Activated naive CD4-positive, alpha-beta T cell (primary cell): ENCODE results near the gene DOK6.
"Not testable (repeated sequence)": the region's sequence is repeated elsewhere in the genome, so short reads cannot be mapped to it uniquely, and the experiment has no call there.

Experiments used
- DNase-seq, 4 experiments: peaks; one replicate each; lab custom pipeline; 2025; lab: John Stamatoyannopoulos, UW

DOK6 gene

DNA sequence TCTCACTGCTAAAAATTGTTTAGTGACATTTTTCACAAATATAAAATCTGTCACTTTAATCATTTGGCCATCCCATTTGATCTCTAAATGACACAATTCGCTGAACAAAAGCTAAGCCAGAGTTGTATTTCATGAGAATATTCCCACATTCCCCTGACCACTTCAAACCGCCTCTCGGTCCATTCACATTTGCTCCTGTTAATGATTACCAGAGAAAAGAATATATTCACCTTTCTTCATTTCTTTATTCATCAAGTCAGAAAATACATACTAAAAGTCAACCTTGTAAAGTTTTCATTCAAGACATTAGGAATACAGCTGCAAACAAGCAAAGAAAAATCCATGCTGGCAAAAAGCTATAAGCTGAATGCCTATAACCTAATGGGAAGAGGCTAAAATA lies 225.5 kb downstream of the DOK6 start:
- no peak for DNase-seq

DNA sequence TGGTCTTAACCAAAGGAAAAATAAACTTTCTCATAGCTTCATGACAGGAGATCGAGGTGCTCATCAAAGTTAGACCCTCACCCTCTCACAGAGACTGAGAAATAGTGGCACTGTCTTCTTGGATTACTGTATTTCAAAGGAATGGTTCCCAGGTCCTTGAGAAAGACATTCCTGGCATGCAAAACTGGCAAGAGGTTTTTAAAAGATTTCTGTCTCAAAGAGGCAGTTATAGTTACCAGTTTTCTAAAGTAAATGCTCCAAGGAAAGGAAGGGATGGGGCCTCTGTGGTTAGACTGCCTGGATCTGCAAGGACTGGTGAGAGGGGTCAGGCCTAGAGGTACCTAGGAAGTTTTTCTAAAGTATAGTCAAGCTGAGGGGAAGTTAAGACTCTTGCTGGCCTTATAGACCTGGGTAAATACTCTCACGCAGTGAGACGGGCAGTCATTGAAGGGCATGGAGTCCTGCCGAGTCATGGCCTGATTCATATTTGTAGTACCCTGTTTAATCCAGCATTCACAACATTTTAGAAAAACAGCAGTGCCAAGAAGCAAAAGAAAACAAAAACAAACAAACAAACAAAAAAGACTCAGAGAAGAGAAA lies 226.1 kb downstream of the DOK6 start:
- no peak for DNase-seq

DNA sequence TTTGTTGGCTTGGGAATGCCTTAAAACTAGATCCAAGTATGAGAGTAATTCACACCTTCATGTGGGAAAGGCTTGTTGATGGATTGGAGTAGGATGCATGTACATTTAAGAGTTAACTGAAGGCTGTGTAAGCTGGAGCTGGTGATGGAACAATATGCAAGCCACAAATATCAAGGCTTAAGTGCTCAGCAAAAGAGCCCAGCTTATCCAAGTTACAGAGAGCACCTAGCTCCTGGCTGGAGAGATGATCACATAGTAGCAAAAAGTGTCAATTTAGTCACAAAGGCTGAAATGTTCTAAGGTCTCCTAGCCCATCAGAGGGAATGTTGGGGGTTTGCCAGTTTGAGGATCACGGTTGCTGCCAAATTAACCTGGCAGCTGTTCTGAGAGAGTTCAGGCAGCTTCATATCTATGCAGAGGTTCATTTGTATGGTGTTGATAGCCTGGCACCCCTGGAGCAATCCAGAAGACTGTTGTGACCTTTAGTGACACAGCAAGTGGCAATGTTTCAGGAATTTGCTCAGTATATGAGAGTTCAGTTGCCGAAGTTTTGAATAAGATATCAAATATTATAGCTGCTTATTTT lies 228.2 kb downstream of the DOK6 start:
- no peak for DNase-seq

DNA sequence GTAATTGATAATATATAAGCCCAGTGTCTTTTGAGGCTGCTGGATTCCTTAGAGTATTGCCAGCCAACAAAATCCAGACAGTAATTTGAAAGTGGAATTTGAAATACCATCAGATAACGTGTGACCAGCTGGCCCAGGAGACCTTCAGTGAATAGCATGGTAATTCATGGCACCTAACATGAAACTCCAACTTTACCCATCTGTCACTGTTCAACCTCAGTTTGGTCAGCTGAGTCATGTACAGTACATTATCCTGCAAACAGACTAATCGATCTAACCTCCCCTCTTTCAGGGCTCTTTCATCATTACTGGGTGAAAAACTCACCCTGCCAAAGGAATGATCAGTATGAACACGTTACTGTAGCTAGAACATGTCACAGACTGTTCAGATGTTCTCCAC lies 230.6 kb downstream of the DOK6 start:
- DNase-seq = no peak

DNA sequence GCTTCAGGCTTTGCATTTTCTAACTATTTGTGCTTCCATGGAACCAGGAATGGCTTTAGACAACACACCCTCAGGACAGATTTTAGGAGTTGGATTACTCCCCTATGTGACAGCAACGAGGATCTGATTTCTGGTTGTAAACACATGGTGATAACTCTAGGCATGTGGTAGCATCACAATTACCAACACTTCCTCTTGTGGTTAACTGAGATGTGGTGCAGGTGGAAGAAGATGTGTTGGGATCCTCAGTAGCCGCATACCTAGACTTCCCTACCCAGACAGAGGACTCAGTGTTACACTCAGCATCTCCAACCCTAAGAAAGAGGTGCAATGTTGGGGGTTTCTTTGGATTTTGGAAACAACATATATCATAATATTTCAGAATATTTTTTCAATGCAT lies 234.8 kb downstream of the DOK6 start:
- DNase-seq = no peak

DNA sequence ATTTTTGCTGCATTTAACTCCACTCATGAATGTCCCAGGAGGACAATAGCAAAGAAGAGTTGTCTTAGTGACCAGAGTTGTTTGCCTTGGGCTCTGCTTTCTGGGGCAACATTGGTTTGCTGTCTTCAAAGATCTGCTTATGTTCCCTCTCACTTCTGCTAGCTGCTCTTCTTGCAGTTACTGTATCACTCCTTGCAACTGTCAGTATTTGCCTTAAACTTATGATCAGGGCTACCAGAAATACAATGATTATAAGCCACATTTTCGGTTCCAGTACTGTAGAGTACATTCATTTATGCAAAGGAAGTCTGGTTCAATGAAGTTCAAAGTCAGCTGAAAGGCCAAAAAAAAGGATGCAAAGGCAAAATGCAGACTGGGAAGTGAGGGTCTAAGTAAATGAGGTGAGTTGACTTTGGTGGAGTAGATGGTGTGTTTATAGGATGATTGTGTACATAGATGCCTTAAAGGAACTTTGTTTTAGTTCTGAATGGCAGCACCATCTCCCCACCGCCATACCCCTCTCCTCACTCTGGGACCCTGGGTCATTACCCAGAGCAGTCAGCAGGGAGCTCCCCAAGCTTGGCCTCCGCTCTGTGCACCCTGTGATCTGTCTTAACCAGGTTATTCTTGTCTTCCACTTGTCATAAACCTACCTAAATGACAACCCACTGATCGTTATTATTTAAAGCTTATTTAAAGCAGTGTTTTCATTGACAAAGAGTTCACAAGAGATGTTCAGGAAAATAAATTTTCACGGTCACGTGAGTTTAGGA lies 236.0 kb downstream of the DOK6 start:
- peak in 1 of 4 experiments; percentile 9 for DNase-seq

DNA sequence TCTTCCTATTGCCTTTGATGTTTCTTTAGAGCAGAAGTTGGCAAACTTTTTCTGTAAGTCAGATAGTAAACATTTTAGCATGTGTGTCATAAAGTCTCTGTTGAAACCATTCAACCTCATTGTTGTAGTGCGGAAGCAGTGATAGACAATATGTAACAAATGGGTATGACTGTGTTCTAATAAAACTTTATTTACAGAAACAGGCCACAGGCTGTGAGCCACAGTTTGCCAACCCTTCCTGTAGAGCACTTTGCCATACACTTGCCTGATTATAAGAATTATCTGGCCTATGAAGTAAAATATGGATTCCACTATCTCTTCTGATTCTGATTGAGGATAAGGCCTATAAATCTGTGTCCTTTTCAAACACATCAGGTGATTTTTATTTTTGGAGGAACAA lies 237.4 kb downstream of the DOK6 start:
- no peak for DNase-seq

DNA sequence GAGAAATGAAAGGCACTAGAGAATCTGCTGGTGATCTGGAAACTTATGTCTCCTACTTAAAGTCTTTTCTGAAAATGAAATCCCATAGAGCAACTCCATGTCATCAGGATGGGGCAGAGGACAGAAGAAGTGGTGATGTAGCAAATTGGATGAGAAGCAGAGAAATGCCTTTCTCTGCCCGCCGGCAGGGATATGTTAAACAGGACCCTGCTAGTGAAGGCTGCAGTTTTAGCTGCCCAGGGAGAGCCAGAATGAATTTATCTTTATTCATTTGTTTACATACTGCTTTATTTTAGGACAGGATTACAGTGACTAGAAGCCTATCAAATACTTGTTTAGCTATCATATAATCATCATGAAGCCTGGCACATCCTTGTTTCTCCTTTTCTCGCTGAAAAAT lies 247.0 kb downstream of the DOK6 start:
- DNase-seq = no peak

DNA sequence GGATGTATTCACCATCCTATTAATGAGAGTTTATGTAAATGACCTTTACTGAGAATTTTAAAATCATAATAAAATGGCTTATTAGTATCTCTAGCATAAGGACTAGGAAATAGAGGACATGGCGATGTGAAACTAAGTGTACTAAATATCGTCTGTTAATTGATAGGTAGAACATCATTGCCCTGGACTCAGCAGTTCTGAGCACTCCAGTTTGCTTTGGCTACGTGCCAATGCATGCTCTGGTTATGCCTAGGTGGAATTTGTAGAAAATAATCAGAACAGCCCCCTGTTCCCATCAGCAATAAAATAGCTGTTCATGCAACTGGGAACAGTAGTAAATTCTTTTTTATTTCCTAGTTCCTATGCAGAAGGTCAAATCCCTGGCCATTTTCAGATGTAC lies 247.8 kb downstream of the DOK6 start:
- no peak for DNase-seq

DNA sequence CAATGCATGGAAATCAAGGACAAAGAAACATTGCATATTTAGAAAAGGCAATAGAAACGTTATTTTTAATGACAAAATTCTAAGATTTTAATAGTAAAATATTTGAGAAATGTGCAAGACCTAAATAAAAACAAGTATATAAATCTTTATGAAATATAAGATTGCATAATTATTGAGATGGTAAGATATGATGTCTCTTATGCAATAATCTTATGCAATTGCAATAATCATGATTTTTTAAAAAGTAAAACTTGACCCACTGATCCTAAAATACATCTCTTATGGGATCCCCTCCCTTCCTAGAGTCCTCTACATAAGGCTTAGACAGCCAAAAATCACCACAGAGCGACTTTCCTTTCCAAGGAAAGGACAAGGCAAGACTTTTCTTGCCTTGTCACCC lies 249.0 kb downstream of the DOK6 start:
- DNase-seq = no peak

DNA sequence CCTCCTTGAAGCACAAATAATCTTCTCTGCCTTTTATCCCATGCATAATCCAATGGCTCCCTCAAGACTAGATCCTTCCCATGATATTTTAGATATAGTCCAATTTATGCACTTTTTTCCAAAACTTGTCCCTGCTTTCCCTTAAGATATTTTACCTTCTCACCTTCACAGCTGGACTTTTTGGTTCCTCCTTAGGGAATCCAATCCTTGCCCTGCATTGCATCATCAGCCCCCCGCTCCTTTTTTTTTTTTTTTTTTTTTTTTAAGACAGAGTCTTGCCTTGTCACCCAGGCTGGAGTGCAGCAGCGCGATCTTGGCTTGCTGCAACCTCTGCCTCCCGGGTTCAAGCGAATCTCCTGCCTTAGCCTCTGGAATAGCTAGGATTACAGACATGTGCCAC lies 250.6 kb downstream of the DOK6 start:
- DNase-seq = no peak

DNA sequence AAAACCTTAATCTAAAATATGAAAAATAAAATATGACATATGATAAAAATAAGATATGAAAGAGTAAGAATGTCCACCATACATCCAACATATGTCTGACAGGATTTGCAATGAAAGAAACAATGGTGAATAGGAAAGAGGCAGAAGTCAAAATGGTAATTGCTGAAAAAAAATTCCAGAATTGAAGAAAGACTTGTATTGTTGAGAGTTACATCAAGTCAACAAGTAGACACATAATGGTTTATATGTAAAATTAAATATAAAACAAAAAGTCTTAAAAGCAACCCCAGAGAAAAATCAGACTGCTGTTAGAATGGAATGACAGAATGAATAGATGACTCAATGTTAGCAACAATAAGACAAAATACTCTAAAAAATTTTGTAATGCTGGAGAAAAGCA lies 255.1 kb downstream of the DOK6 start:
- DNase-seq = no peak

DNA sequence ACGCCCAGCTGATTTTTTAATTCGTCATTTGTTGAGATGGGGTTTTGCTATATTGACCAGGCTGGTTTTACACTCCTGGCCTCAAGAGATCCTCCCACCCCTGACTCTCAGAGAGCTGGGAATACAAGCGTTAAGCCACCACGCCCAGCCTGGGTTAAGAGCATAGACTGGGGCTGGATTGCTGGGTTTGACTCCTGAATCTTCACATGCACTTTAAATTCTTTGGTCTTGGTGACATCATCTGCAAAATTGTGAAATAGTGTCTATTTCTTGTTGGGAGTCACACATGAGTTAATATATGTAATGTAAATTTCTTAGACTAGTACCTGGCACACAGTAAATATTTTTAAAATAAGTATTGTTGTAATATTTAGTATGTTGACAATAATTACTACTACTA lies 257.4 kb downstream of the DOK6 start:
- no peak for DNase-seq

DNA sequence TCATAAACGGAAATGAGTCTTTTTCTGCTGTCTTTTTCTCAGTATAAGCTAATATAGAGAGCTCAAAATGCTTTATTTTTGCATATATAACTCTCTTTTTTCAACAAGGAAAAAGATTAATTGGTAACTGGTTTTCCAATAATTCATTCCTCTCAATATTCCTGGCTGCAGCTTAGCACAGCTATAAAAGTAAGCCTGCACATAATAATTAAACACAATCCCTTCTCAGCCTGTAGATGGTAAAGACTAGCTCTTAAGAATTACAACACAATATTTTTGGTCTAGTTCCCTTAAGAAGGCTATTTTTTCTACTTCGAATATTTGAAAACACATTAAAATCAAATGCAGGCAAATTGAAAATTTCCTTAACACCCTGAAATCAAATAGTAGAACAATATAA lies 258.0 kb downstream of the DOK6 start:
- DNase-seq = no peak

DNA sequence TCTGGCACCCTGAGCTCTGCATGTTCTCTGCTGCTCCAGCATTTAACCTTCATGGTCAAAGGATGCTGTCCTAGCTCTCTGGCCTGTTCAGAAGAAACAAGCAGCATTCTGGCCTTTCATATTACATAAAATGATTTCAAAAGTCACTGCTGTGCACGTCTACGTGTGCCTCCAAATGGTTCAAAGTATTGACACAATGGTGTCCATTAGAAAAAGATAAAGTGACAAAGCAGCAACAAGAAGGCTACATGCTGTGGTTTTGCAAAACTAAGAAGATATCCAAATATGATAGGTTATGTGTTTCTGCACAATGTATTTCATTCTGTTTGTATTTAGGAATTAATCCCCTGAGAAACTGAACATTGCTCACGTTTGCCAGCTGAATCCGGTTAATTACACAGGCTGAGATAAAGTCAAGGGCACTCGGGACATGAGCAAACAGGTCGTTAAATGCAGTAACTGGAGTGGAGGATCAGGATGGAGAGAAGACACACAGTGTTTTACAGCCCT lies 258.5 kb downstream of the DOK6 start:
- no peak for DNase-seq

DNA sequence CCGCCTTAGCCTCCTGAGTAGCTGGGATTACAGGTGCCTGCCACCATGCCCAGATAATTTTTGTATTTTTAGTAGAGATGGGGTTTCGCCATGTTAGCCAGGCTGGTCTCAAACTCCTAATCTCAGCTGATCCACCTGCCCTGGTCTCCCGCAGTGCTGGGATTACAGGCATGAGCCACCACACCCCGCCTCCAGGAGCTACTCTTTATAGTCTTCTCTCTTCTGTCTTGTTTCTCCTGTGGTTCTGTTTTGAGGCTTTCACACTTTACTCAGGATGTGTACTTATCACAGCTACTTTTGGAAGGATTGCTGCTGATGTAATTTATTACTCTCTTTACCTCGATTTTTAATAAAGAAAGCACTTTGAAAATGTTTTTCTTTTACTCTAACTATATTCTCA lies 261.4 kb downstream of the DOK6 start:
- not testable (repeated sequence) for DNase-seq

DNA sequence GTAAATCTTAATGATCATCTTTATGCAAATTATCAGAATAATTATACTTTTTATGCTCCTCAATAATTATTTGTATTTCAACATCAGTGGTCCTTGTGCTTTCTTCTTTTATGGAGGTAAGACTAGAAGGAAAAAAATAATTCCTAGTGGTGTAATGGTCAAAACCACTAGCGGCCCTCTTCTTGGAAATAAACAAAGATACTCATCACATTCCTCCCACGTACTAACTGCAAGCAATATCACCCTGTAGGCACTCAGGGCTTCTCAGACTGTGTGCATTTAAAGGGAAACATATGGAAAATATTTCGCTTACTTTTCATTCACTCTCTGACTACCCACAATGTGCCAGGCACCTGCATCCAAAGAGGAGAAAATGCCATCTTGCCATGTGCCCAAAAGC lies 263.7 kb downstream of the DOK6 start:
- DNase-seq = no peak

DNA sequence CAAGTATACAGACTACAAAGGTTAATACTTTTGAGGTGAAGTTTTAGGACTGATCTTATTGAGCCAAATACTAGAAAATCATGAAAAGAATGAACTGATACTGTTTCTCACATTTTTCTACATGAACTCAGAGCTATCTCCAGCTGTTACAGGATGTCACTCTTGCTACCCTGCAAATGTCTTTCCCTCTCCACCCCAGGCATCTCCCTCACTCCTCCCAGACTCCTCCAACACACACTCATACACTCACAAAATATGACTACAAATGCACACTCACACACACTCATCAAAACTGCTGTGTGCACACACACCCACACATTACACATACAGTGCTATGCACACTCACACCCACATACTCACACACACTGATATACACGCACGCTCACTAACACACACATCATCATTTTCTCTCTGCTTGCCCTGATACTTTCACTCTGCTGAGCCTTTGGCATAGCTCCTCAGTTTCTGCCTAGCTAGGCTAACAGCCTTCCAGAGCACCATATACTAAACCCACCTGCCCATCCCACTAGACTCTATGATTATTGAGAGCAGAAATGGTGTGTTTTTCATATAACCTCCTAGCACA lies 273.7 kb downstream of the DOK6 start:
- DNase-seq = no peak

DNA sequence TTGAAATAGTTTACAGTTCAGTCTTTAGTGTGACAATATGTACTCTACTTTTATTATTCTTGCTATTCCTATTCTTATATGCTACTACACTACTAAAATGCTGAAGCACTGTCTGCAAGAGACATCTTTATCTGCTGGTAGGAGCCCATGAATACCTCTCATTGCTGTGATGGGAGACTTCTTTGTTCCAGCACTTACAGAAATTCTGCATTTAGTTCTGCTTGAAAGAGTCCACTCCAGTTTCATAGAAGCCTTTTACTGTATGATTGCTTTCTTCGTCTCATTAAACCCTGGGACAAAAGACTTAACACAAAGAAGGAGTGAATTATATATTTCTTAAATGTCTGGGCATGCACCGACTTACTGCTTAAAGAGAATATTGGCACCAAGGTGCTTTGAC lies 274.3 kb downstream of the DOK6 start:
- DNase-seq = no peak

DNA sequence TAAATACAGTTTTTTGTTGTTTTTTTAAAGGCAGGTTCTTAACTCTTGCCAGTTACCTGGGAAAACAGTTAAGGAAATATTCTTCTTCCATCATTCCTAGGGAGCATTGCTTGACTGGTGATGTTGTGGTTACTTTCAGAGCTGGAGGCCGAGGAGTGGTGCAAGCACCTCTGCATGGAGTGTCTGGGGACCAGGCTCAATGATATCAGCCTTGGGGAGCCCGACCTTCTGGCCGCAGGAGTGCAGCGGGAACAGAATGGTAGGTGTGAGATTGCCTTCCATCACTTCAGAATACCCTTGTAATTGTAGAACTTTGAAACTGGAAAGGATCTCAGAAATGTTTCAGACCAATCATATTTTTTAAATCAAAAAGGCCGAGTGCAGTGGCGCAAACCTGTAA lies 276.9 kb downstream of the DOK6 start:
- DNase-seq = no peak

DNA sequence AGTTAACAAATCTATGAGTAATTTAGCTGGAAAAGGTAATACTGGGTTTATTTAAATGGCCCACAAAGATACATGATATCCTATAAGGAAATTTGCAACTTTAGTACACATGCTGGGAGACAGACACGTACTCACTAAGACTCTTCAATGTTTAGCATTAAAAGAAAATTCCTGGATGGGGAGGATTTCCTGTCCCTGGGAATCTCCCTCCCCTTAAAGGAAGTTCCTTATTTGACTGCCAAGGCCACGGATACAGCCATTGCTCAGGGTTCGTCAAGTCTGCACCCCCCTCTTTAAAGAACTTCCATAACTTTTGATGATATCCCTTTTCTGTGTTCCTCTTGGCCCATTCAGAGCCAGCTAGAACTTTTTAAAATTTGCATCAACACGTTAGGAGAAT lies 279.4 kb downstream of the DOK6 start:
- DNase-seq = no peak

DNA sequence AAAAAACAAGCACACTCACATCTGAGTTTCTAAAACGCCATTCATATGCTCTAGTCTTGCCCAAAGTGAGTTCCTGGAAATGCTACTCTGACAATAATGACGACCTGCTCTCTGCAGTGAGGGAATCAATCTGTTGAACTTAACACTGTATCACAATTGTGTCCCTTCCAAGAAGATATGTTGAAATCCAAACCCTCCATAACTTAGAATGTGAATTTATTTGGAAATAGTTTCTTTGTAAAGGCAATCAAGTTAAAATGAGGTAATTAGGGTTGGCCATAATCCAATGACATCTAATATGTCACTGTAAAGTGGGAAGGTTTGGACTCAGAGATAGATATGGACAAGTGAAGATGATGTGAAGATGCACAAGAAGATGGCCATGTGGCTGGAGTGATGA lies 282.5 kb downstream of the DOK6 start:
- no peak for DNase-seq

DNA sequence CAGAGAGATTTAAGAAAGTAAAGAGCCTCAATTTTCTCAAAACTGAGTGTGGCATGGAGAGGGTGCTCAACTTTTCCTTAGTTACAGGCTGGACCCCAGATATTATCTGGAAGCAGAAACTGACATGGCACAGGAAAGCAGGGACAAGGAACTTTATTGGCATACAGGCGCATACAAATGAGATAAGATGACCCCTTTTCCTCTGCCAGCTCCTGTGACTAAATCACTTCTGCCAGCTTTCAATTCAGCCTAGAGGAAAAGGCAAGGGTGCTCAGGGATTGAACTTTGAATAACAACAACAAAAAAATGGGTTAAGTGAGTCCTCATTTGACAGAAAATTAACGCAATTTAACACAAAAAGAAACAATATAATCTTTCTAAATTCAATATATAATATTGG lies 284.1 kb downstream of the DOK6 start:
- DNase-seq = no peak
